Neutrophil (primary cell): ENCODE measurements around the gene ZNF14.
A peak's percentile ranks its signal among the peaks of the same experiment; 100 is the strongest.
"Not testable (repeated sequence)": the region's sequence is repeated elsewhere in the genome, so short reads cannot be mapped to it uniquely, and the experiment has no call there.

Source experiments
- H3K27ac ChIP-seq: fragments of 200-600 bp; sonication (generic); 2 replicates; pipeline ENCODE4 v1.5.1; 2016; ENCODE audit warnings: mild to moderate bottlenecking, moderate library complexity
- H3K27me3 ChIP-seq: fragments of 200-600 bp; sonication (generic); 2 replicates; pipeline ENCODE4 v1.6.0; 2016; ENCODE audit warnings: mild to moderate bottlenecking
- H3K36me3 ChIP-seq: fragments of 200-600 bp; sonication (generic); 2 replicates; pipeline ENCODE4 v1.5.1; 2017
- H3K4me1 ChIP-seq, 2 experiments: fragments of 200-600 bp in 1 of 2; sonication (generic) in 1 of 2; 1 replicate in 1 of 2; 2 replicates in 1 of 2; pipeline versions ENCODE4 v1.5.1 to v1.6.1; 2013 to 2016; ENCODE audit warnings: low read depth in 1 of 2, low read length in 1 of 2, mild to moderate bottlenecking in 1 of 2, moderate library complexity in 1 of 2; ENCODE audit not compliant: control insufficient read depth in 1 of 2, insufficient read depth in 1 of 2
- H3K4me3 ChIP-seq, 2 experiments: fragments of 200-600 bp in 1 of 2; sonication (generic) in 1 of 2; 1 replicate in 1 of 2; 2 replicates in 1 of 2; pipeline ENCODE4 v1.5.1; 2013 to 2016; ENCODE audit warnings: low read depth in 1 of 2, low read length in 1 of 2, mild to moderate bottlenecking in 1 of 2, moderate library complexity in 1 of 2
- H3K9me3 ChIP-seq: fragments of 200-600 bp; sonication (generic); 2 replicates; pipeline ENCODE4 v1.5.1; 2016
- CTCF ChIP-seq: fragments of 200-600 bp; sonication (generic); IDR thresholded peaks from 2 replicates; pipeline ENCODE4 v1.5.1; 2016; ENCODE audit warnings: antibody characterized with exemption

ZNF14 gene

GRCh38 chr19:19672816-19673215 is 60.1 kb downstream of the ZNF14 start:
- H3K4me3 ChIP-seq = no peak overlapping the region
- no peak overlapping the region for H3K27ac ChIP-seq
- H3K4me1 ChIP-seq = peaks cover 14 to 16% of the 10 kb centered on the region in 2 experiments
- no peak for TF ChIP-seq CTCF
- no peaks in the 10 kb centered on the region for H3K27me3 ChIP-seq
- H3K9me3 ChIP-seq = peaks cover 8% of the 10 kb centered on the region
- peaks cover 21% of the 10 kb centered on the region for H3K36me3 ChIP-seq

- Histone ChIP-seq H3K4me1 (peaks cover 18 to 22% of the 10 kb centered on the region in 2 experiments), H3K27me3 (no peaks in the 10 kb centered on the region), H3K27ac (no peak overlapping the region), H3K4me3 (no peak overlapping the region), H3K36me3 (peaks cover 5% of the 10 kb centered on the region), H3K9me3 (no peaks in the 10 kb centered on the region)
- no peak for TF ChIP-seq CTCF
Measured at GRCh38 chr19:19670070-19670551, 62.8 kb downstream of the ZNF14 start.

- Histone ChIP-seq H3K27me3 (no peaks in the 10 kb centered on the region), H3K36me3 (no peaks in the 10 kb centered on the region), H3K4me3 (peak within 1 kb of the TSS; percentile 84 to 93), H3K4me1 (peaks cover 21 to 22% of the 10 kb centered on the region in 2 experiments), H3K9me3 (no peaks in the 10 kb centered on the region), H3K27ac (peak within 1 kb of the TSS; percentile 86)
- TF ChIP-seq CTCF = peak; percentile 41
Measured at GRCh38 chr19:19668230-19669012, 64.5 kb downstream of the ZNF14 start, which contains the start of gene ZNF101. Gene ZNF101 (plus strand): TSS chr19:19668839. CDS start chr19:19668964, 125 bp downstream.

- not testable (repeated sequence) for H3K36me3 ChIP-seq, H3K27me3 ChIP-seq, H3K27ac ChIP-seq, H3K9me3 ChIP-seq, H3K4me3 ChIP-seq
- H3K4me1 ChIP-seq = peaks cover 41% of the 10 kb centered on the region in 2 experiments
Measured at GRCh38 chr19:19665420-19665948, 67.4 kb downstream of the ZNF14 start.

GRCh38 chr19:19663256-19664120 is 69.4 kb downstream of the ZNF14 start, which contains the start of gene ATP13A1:
Gene ATP13A1 (minus strand): TSS chr19:19663676. CDS start chr19:19663666, 10 bp downstream.
- Histone ChIP-seq H3K4me3 (peak within 1 kb of the TSS; percentile 96 to 99), H3K27ac (peak within 1 kb of the TSS; percentile 97), H3K27me3 (no peaks in the 10 kb centered on the region), H3K36me3 (peaks cover 15% of the 10 kb centered on the region), H3K4me1 (peaks cover 31 to 33% of the 10 kb centered on the region in 2 experiments), H3K9me3 (no peaks in the 10 kb centered on the region)
- peak; percentile 46 for TF ChIP-seq CTCF
